Lower leg skin (tissue), 4 donors: ENCODE measurements around the gene DNTTIP2. TPM values are rescaled to one million over a fixed set of nuclear protein-coding genes. Genes with fewer than 3 reads are reported as not detected.

Experiments used
- DNase-seq, 2 donors: peaks; one replicate each; pipeline ENCODE4 v3.0.0-alpha.2; 2019; ENCODE audit warnings: low spot score in 2 of 2
- H3K4me3 ChIP-seq: fragments of 200-600 bp; sonication (generic); 2 replicates; pipeline ENCODE4 v1.5.1; 2017; ENCODE audit warnings: mild to moderate bottlenecking, low read depth; ENCODE audit not compliant: poor library complexity, severe bottlenecking
- CTCF ChIP-seq, 3 donors: fragments of 450-650 bp; IDR thresholded peaks; one replicate each; pipeline ENCODE4 v1.5.1; 2016; ENCODE audit warnings: antibody characterized with exemption in 3 of 3, mild to moderate bottlenecking in 3 of 3, moderate library complexity in 2 of 3
- POLR2A ChIP-seq, 2 donors: fragments of 450-650 bp; IDR thresholded peaks; one replicate each; pipeline ENCODE4 v1.6.1; 2016 to 2017; ENCODE audit warnings: antibody characterized with exemption in 2 of 2, mild to moderate bottlenecking in 1 of 2, moderate library complexity in 1 of 2
- WGBS, 2 donors: methylation state at CpG; one replicate each; pipeline ENCODE4 v1.1.5; 2018; 5-methylcytosine and 5-hydroxymethylcytosine counted together
- intact Hi-C: fragments of 100-400 bp; cut with DNase I; formaldehyde crosslinking; loops from one replicate; pipeline ENCODE4 v1.15.0; 2023; ENCODE audit warnings: low total_unique reads
- total RNA-seq, 4 donors: library from RNA; depleted of rRNA; stranded (reverse); fragments of >200 nt; gene quantifications; one replicate each; pipeline ENCODE4 v1.1.0, GENCODE V29; 2016

DNTTIP2 gene
- total RNA-seq, 4 donors from 2014 or later = 27.0 to 42.0 (median 34.8) TPM

- TF ChIP-seq POLR2A (IDR thresholded peaks at IDR 0.05) (no peak), CTCF (IDR thresholded peaks at IDR 0.05) (no peak)
- no peak for DNase-seq
- 89 to 91% methylated on average over 5 of the region's 5 CpGs for WGBS, 2 donors
- intact Hi-C loops = loop anchor here (10.0 kb wide), 1 partner anchor 398 kb away; the partner anchor contains the start of gene FNBP1L
- no peak overlapping the region for H3K4me3 ChIP-seq
Observed at GRCh38 chr1:93842750-93843500, 36.1 kb downstream of the DNTTIP2 start.

GRCh38 chr1:93841771-93842170 is 37.2 kb downstream of the DNTTIP2 start:
- no peak overlapping the region for H3K4me3 ChIP-seq
- TF ChIP-seq CTCF (IDR thresholded peaks at IDR 0.05) (no peak), POLR2A (IDR thresholded peaks at IDR 0.05) (no peak)
- intact Hi-C loops = loop anchor here (10.0 kb wide), 1 partner anchor 397 kb away; the partner anchor contains the start of gene FNBP1L
- 97 to 98% methylated on average over 3 of the region's 3 CpGs for WGBS, 2 donors
- DNase-seq = no peak

- intact Hi-C loops = loop anchor here (10.0 kb wide), 1 partner anchor 396 kb away; the partner anchor contains the start of gene FNBP1L
- DNase-seq = no peak
- H3K4me3 ChIP-seq = no peak overlapping the region
- WGBS, 2 donors = 96 to 97% methylated on average over 4 of the region's 4 CpGs
- TF ChIP-seq CTCF (IDR thresholded peaks at IDR 0.05) = no peak
- TF ChIP-seq POLR2A (IDR thresholded peaks at IDR 0.05) = no peak
Observed at GRCh38 chr1:93840956-93841482, 38.0 kb downstream of the DNTTIP2 start.

- TF ChIP-seq CTCF (IDR thresholded peaks at IDR 0.05) = no peak
- no peak for TF ChIP-seq POLR2A (IDR thresholded peaks at IDR 0.05)
- no peak overlapping the region for H3K4me3 ChIP-seq
- intact Hi-C loops = loop anchor here (10.0 kb wide), 1 partner anchor 395 kb away; the partner anchor contains the start of gene FNBP1L
- 82 to 91% methylated on average over 2 of the region's 2 CpGs for WGBS, 2 donors
- no peak for DNase-seq
Observed at GRCh38 chr1:93839753-93840152, 39.3 kb downstream of the DNTTIP2 start.

- intact Hi-C loops = no loop called here
- no peak overlapping the region for H3K4me3 ChIP-seq
- no peak for DNase-seq
- no peak for TF ChIP-seq POLR2A (IDR thresholded peaks at IDR 0.05)
- TF ChIP-seq CTCF (IDR thresholded peaks at IDR 0.05) = no peak
- 18 to 19% methylated on average over 1 of the region's 1 CpG for WGBS, 2 donors
Observed at GRCh38 chr1:93839307-93839706, 39.7 kb downstream of the DNTTIP2 start.
